ENCODE data around the gene CLEC16A. TPM values are rescaled to one million over a fixed set of nuclear protein-coding genes. Genes with fewer than 3 reads are reported as not detected.

Gene CLEC16A
- total and polyA plus RNA-seq, 9 of the 15 experiments (the other 6 are each of a cell fraction or from before 2014, with no cell fraction given): 1.00 to 22.3 (median 10.0) TPM

GRCh38 chr16:11182411-11182810, 238.0 kb downstream of the CLEC16A start:
- no peak overlapping the region for H3K4me3 ChIP-seq
- H3K9me1 ChIP-seq (ENCODE audit: control insufficient read depth, insufficient read depth, low read length): no peaks in the 10 kb centered on the region
- H3K4me2 ChIP-seq (ENCODE audit: insufficient read depth, low read length): no peak overlapping the region
- ATAC-seq (no peak), FAIRE-seq (peak; percentile 58), DNase-seq (ENCODE audit: extremely low read depth in 1 of 4, low spot score in 3 of 4) (no peak)
- ChIA-PET POLR2A (interaction anchor here (0.6 to 1.3 kb wide), 3 partner anchors 14 to 200 kb away, joined by 3 to 5 read pairs (median 4); no protein-coding TSS in a partner anchor), CTCF (ENCODE audit: low intra/inter-chr PET ratio) (no interaction called here)
- no peaks in the 10 kb centered on the region for H4K20me1 ChIP-seq (replicated peaks; ENCODE audit: control insufficient read depth, insufficient read depth, low read length)
- intact Hi-C loops (cut with micrococcal nuclease): no loop called here
- H2AFZ ChIP-seq (ENCODE audit: low read depth, low read length): no peak overlapping the region
- H3K79me2 ChIP-seq (ENCODE audit: control insufficient read depth, insufficient read depth, low read length): no peaks in the 10 kb centered on the region
- H3K27ac ChIP-seq (ENCODE audit: extremely low read depth, low read depth, low read length): no peak overlapping the region
- TF ChIP-seq EGR1 (conservative IDR thresholded peaks at IDR 0.05): peak; percentile 40
- no peak for TF ChIP-seq SMARCA5 (IDR thresholded peaks at IDR 0.05)
- H3K36me3 ChIP-seq (ENCODE audit: control insufficient read depth, insufficient read depth, low read length): peaks cover 3% of the 10 kb centered on the region; the same call in 1 of the 3 replicates
- BruUV-seq (replicated peaks): no TSS peak
- H3K9me3 ChIP-seq (replicated peaks; ENCODE audit: control insufficient read depth, insufficient read depth, low read depth, low read length): no peaks in the 10 kb centered on the region
- peak overlapping the region in 1 of 2 experiments; percentile 50; a peak in 1 of 4 replicates for H3K9ac ChIP-seq (ENCODE audit: insufficient read depth in 1 of 2, low read depth in 2 of 2, low read length in 2 of 2)
- H3K4me1 ChIP-seq (replicated peaks in 1 of 2; ENCODE audit: control insufficient read depth in 2 of 2, insufficient read depth in 2 of 2, low read length in 2 of 2): peaks cover 0 to 36% of the 10 kb centered on the region in 2 experiments; a peak in 2 of 5 replicates
- H3K27me3 ChIP-seq (ENCODE audit: control insufficient read depth in 2 of 2, insufficient read depth in 2 of 2, low read length in 2 of 2): no peaks in the 10 kb centered on the region
- in situ Hi-C loops (cut with MboI): no loop called here
- WGBS (ENCODE audit: insufficient coverage, low coverage, missing lambda C conversion rate): 77% methylated on average over 14 of the region's 14 CpGs

GRCh38 chr16:11183035-11183812, 238.9 kb downstream of the CLEC16A start:
- no peak overlapping the region for H2AFZ ChIP-seq (ENCODE audit: low read depth, low read length)
- no TSS peak for BruUV-seq (replicated peaks)
- no peak for TF ChIP-seq SIN3A (IDR thresholded peaks at IDR 0.05; ENCODE audit: borderline replicate concordance in 2 of 2, control insufficient read depth in 1 of 2, low read depth in 2 of 2, low read length in 2 of 2)
- TF ChIP-seq TFE3 (CRISPR knock-in tag; IDR thresholded peaks at IDR 0.05): no peak
- peak in 1 of 2 experiments; percentile 42; a peak in 2 of 4 replicates for TF ChIP-seq RAD21 (CRISPR knock-in tag; conservative IDR thresholded peaks at IDR 0.05 in 1 of 2, IDR thresholded peaks at IDR 0.05 in 1 of 2)
- TF ChIP-seq CTCF (IDR thresholded peaks at IDR 0.05 in 2 of 3, conservative IDR thresholded peaks at IDR 0.05 in 1 of 3; ENCODE audit: insufficient read depth in 2 of 3, low read depth in 1 of 3, low read length in 3 of 3): peak in 1 of 3 experiments; percentile 20; a peak in 1 of 6 replicates
- no peak for TF ChIP-seq ZNF384 (IDR thresholded peaks at IDR 0.05; ENCODE audit: low read depth, low read length)
- TF ChIP-seq BRCA1 (IDR thresholded peaks at IDR 0.05): no peak
- no peak for TF ChIP-seq BRCA1 (CRISPR knock-in tag; IDR thresholded peaks at IDR 0.05)

More at GRCh38 chr16:11183035-11183812, 238.9 kb downstream of the CLEC16A start:
- WGBS (ENCODE audit: insufficient coverage, low coverage, missing lambda C conversion rate): 78% methylated on average over 21 of the region's 25 CpGs
- in situ Hi-C loops (cut with MboI) (no loop called here), intact Hi-C loops (cut with micrococcal nuclease) (no loop called here)
- peak overlapping the region in 1 of 2 experiments; percentile 42; a peak in 1 of 4 replicates for H3K9ac ChIP-seq (ENCODE audit: insufficient read depth in 1 of 2, low read depth in 2 of 2, low read length in 2 of 2)
- FAIRE-seq (no peak), DNase-seq (ENCODE audit: extremely low read depth in 1 of 4, low spot score in 3 of 4) (peak in 2 of 4 experiments; percentile 28 to 33), ATAC-seq (peak; percentile 69)
- no peak overlapping the region for H3K4me3 ChIP-seq
- POLR2A ChIA-PET: interaction anchor here (0.6 to 1.3 kb wide), 2 partner anchors 15 to 16 kb away, joined by 3 to 5 read pairs; no protein-coding TSS in a partner anchor
- peaks cover 3% of the 10 kb centered on the region; the same call in 1 of the 3 replicates for H3K36me3 ChIP-seq (ENCODE audit: control insufficient read depth, insufficient read depth, low read length)
- CTCF ChIA-PET (ENCODE audit: low intra/inter-chr PET ratio): no interaction called here
- no peaks in the 10 kb centered on the region for H4K20me1 ChIP-seq (replicated peaks; ENCODE audit: control insufficient read depth, insufficient read depth, low read length)
- H3K4me2 ChIP-seq (ENCODE audit: insufficient read depth, low read length): no peak overlapping the region
- no peaks in the 10 kb centered on the region for H3K9me3 ChIP-seq (replicated peaks; ENCODE audit: control insufficient read depth, insufficient read depth, low read depth, low read length)
- peaks cover 0 to 34% of the 10 kb centered on the region in 2 experiments; a peak in 2 of 5 replicates for H3K4me1 ChIP-seq (replicated peaks in 1 of 2; ENCODE audit: control insufficient read depth in 2 of 2, insufficient read depth in 2 of 2, low read length in 2 of 2)
- no peaks in the 10 kb centered on the region for H3K9me1 ChIP-seq (ENCODE audit: control insufficient read depth, insufficient read depth, low read length)
- no peaks in the 10 kb centered on the region for H3K27me3 ChIP-seq (ENCODE audit: control insufficient read depth in 2 of 2, insufficient read depth in 2 of 2, low read length in 2 of 2)
- no peak overlapping the region for H3K27ac ChIP-seq (ENCODE audit: extremely low read depth, low read depth, low read length)
- no peaks in the 10 kb centered on the region for H3K79me2 ChIP-seq (ENCODE audit: control insufficient read depth, insufficient read depth, low read length)

Data from K562 (cell line).